ENCODE results near the gene HELB.

GRCh38 chr12:66337381-66338010 is 35.2 kb downstream of the HELB start:
- TF ChIP-seq, protein P1, sequence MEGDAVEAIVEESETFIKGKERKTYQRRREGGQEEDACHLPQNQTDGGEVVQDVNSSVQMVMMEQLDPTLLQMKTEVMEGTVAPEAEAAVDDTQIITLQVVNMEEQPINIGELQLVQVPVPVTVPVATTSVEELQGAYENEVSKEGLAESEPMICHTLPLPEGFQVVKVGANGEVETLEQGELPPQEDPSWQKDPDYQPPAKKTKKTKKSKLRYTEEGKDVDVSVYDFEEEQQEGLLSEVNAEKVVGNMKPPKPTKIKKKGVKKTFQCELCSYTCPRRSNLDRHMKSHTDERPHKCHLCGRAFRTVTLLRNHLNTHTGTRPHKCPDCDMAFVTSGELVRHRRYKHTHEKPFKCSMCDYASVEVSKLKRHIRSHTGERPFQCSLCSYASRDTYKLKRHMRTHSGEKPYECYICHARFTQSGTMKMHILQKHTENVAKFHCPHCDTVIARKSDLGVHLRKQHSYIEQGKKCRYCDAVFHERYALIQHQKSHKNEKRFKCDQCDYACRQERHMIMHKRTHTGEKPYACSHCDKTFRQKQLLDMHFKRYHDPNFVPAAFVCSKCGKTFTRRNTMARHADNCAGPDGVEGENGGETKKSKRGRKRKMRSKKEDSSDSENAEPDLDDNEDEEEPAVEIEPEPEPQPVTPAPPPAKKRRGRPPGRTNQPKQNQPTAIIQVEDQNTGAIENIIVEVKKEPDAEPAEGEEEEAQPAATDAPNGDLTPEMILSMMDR (IDR thresholded peaks at IDR 0.05; ENCODE audit: insufficient read depth, low read depth, low read length) = no peak
- no peak for TF ChIP-seq EZH2 (IDR thresholded peaks at IDR 0.05; ENCODE audit: insufficient read depth, low read length)
